Measurements from ENCODE around the gene SLC35E3. TPM values are rescaled to one million over a fixed set of nuclear protein-coding genes. Genes with fewer than 3 reads are reported as not detected.
"Not testable (repeated sequence)": the region's sequence is repeated elsewhere in the genome, so short reads cannot be mapped to it uniquely, and the experiment has no call there.

SLC35E3 gene
- polyA plus RNA-seq, 3 donors = 2.1 to 3.6 (median 2.9) TPM

- H3K27ac ChIP-seq (ENCODE audit: low read depth, low read length) = no peak overlapping the region
- 93 to 98% (median 94%) methylated on average over 13 of the region's 13 CpGs for WGBS, 3 donors
Measured at GRCh38 chr12:68790081-68790951, 44.3 kb downstream of the SLC35E3 start.

DNA sequence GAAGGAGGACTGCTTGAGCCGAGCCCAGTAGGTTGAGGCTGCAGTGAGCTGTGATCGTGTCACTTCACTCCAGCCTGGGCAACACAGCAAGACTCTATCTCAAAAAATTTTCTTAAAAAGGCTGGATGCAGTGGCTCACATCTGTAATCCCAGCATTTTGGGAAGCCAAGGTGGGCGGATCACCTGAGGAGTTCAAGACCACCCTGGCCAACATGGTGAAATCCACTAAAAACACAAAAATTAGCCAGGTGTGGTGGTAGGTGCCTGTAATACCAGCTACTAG lies 44.9 kb downstream of the SLC35E3 start:
- 64 to 66% (median 65%) methylated on average over 3 of the region's 3 CpGs for WGBS, 3 donors

DNA sequence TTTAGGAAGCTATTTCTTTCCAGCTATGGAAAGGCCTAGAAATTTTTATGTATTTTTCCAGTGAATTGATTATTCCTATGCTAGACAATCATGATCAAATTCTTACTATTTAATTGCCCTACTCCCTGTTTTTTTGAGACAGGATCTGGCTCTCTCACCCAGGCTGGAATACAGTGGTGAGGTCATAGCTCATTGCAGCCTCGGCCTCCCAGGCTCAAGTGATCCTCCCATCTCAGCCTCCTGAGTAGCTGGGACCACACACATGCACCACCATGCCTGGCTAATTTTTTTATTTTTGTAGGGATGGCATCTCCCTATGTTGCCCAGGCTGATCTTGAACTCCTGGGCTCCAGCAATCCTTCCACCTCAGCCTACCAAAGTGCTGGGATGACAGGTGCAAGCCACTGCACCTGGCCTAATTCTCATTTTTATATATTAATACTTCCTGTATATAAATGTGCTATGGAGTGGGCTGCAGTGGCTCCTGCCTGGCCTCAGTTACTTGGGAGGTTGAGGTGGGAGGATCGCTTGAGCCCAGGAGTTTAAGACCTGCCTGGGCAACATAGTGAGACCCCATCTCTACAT lies 46.0 kb downstream of the SLC35E3 start:
- no peak overlapping the region for H3K27ac ChIP-seq (ENCODE audit: low read depth, low read length)
- WGBS, 3 donors = 96 to 97% (median 97%) methylated on average over 2 of the region's 2 CpGs

More for the DNA sequence above, 44.9 kb downstream of the SLC35E3 start:
- no peak overlapping the region for H3K27ac ChIP-seq (ENCODE audit: low read depth, low read length)

DNA sequence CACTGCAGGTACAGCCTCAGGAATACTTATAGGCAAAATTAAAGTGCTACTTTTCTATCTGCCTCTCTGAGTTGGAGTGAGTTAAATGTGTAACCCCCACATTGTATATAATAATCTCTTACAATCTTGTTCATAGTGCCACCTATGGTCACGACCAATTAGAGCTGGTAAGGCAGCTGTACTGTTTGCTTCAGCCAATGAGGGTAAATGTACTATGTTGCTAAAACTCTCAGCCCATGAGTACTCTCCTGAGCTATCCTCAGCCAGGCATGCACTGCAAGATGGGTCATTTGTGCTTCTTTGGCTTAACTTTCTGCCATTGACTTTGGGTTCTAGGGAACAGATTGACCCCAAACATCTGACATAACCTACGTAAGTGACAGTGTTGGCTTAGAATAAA lies 47.0 kb downstream of the SLC35E3 start:
- 72 to 90% (median 76%) methylated on average over 2 of the region's 2 CpGs for WGBS, 3 donors
- no peak overlapping the region for H3K27ac ChIP-seq (ENCODE audit: low read depth, low read length)

DNA sequence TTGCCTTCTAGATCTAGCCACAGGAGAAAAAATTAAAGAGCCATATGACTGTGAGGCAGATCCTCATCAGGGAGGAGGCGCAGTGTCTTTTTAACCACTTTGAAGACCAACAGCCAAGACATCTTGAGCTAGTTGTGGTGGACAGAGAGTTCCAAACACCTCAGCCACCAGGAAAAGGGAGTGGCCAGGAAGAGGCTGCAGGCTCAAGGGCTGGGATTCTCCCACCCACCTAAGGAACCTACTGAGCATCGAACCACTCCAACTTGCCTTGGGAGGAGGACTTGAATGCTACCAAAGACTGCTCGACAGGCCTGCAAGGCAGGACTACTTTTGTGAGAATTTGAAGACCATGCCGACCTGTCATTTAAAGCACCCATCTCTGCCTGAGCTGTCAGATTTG lies 47.5 kb downstream of the SLC35E3 start:
- WGBS, 3 donors = 94% methylated on average over 4 of the region's 4 CpGs
- H3K27ac ChIP-seq (ENCODE audit: low read depth, low read length) = no peak overlapping the region

- H3K27ac ChIP-seq (ENCODE audit: low read depth, low read length) = no peak overlapping the region
- 89 to 95% (median 94%) methylated on average over 4 of the region's 4 CpGs for WGBS, 3 donors
Measured at GRCh38 chr12:68793975-68794652, 48.1 kb downstream of the SLC35E3 start.

DNA sequence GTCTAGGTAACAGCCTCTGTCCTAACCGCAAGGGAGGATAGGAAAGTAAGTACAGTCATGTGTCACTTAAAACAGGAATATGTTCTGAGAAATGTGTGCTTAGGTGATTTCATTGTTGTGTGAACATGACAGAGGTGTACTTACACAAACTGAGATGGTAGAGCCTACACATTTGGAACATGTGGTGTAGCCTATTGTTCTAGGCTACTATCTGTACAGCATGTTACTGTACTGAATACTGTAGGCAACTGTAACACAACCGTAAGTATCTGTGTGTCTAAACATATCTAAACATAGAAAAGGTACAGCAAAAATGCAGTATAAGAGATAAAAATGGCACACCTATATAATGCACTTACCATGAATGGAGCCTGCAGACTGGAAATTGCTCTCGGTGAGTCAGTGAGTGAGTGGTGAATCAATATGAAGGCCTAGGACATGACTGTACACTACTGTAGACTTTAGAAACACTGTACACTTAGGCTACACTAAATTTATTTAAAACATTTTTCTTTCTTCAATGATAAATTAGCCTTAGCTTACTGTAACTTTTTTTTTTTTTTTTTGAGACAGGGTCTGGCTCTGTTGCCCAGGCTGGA lies 48.8 kb downstream of the SLC35E3 start:
- 96 to 98% (median 98%) methylated on average over 3 of the region's 3 CpGs for WGBS, 3 donors

GRCh38 chr12:68796399-68796798 lies 50.4 kb downstream of the SLC35E3 start:
- 96 to 97% (median 96%) methylated on average over 14 to 15 of the region's 15 CpGs for WGBS, 3 donors
- H3K27ac ChIP-seq (ENCODE audit: low read depth, low read length) = no peak overlapping the region

More for the DNA sequence above, 48.8 kb downstream of the SLC35E3 start:
- no peak overlapping the region for H3K27ac ChIP-seq (ENCODE audit: low read depth, low read length)

GRCh38 chr12:68798882-68799234 lies 52.9 kb downstream of the SLC35E3 start:
- WGBS, 3 donors = 92 to 100% (median 98%) methylated on average over 1 of the region's 1 CpG
- H3K27ac ChIP-seq (ENCODE audit: low read depth, low read length) = no peak overlapping the region

- H3K27ac ChIP-seq (ENCODE audit: low read depth, low read length) = no peak overlapping the region
- 50 to 95% (median 92%) methylated on average over 5 of the region's 5 CpGs for WGBS, 3 donors
Measured at GRCh38 chr12:68800294-68800693, 54.3 kb downstream of the SLC35E3 start.

DNA sequence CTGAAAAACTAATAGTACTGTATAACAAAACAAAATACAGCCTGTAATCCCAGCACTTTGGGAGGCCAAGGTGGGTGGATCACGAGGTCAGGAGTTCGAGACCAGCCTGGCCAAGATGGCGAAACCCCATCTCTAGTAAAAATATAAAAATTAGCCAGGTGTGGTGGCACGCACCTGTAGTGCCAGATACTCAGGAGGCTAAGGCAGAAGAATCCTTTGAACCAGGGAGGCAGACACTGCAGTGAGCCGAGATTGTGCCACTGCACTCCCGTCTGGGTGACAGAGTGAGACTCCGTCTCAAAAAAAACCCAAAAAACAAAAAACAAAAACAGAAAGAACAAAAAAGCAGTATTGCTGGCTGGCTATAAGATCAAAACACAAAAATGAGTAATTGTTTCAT lies 55.1 kb downstream of the SLC35E3 start:
- not testable (repeated sequence) for H3K27ac ChIP-seq (ENCODE audit: low read depth, low read length)
- WGBS, 3 donors = 96% methylated on average over 7 of the region's 7 CpGs

- WGBS, 3 donors = 81 to 92% (median 87%) methylated on average over 2 of the region's 2 CpGs
- not testable (repeated sequence) for H3K27ac ChIP-seq (ENCODE audit: low read depth, low read length)
Measured at GRCh38 chr12:68802372-68802745, 56.4 kb downstream of the SLC35E3 start.

DNA sequence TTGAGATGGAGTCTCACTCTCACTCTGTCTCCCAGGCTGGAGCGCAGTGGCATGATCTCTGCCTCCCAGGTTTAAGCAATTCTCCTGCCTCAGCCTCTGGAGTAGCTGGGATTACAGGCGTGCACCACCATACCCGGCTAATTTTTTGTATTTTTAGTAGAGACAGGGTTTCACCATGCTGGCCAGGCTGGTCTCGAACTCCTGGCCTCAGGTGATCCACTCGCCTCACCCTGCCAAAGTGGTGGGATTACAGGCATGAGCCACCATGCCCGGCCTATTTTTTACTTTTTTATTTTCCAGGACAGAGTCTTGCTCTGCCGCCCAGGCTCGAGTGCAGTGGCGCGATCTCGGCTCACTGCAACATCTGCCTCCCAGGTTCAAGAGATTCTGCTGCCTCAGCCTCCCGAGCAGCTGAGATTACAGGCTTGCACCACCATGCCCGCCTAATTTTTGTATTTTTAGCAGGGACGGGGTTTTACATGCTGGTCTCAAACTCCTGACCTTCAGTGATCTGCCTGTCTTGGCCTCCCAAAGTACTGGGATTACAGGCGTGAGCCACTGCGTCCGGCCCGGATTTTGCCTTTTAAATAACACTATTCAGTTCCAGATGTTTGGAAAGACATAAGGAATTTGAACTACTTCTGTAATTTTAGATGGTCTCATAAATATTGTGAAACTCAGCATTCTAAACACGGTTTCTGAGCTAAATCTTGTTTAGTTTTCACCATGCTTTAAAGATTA lies 57.1 kb downstream of the SLC35E3 start:
- 89 to 93% (median 92%) methylated on average over 19 of the region's 19 CpGs for WGBS, 3 donors
- not testable (repeated sequence) for H3K27ac ChIP-seq (ENCODE audit: low read depth, low read length)

GRCh38 chr12:68803948-68804656 lies 58.1 kb downstream of the SLC35E3 start:
- no peak overlapping the region for H3K27ac ChIP-seq (ENCODE audit: low read depth, low read length)
- WGBS, 3 donors = 77 to 95% (median 93%) methylated on average over 5 of the region's 5 CpGs

- 59 to 88% (median 88%) methylated on average over 29 to 32 of the region's 32 CpGs for WGBS, 3 donors
- no peak overlapping the region for H3K27ac ChIP-seq (ENCODE audit: low read depth, low read length)
Measured at GRCh38 chr12:68804657-68805591, 58.9 kb downstream of the SLC35E3 start.

DNA sequence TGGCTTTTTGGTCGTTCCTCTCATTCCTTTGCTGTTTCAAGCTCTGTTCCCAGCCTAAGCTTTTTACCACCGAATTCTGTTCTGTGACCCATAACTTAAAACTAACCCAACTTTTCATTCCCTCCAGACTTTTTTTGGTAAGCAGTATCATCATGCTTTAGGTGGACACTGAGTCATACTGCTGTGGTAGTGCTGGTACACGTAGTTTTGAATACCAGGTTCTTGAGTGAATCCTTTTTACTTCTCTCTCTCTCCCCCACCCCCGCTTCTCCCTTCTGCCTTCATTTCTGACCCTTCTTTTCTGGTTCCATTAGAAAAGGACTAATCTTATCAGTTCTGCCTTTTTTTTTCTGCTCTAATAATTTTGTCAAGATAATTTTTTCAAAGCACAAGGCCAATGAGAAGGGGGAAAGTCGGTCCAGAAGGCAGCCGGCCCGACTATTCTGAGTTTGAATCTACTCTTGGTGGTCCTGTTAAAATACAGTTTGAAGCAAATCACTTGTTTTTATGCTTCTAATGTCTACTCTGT lies 59.7 kb downstream of the SLC35E3 start:
- WGBS, 3 donors = 62 to 95% (median 93%) methylated on average over 7 of the region's 7 CpGs
- no peak overlapping the region for H3K27ac ChIP-seq (ENCODE audit: low read depth, low read length)
